ENCODE measurements around the gene DIAPH3.

The DIAPH3 gene

DNA sequence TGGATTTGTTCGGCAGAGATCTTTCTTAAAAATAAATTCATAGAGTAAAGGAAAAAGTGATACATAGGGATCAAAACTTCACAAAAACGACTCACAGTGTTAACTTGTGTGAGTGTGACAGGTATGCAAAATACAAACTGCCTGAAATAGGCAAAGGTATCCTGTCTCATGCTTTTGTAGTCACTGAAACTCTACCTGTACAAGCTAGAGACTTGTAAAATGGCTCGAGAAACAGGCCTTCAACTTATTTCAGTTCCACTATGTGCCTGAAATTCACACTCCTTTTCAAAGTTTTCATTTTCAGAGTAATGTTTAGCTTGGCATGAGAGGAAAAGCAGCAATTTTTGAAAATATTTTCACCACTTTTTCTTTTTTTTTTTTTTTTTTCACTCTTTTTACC, 290.4 kb downstream of the DIAPH3 start:
- no peak for DNase-seq (ENCODE audit: low read depth)

DNA sequence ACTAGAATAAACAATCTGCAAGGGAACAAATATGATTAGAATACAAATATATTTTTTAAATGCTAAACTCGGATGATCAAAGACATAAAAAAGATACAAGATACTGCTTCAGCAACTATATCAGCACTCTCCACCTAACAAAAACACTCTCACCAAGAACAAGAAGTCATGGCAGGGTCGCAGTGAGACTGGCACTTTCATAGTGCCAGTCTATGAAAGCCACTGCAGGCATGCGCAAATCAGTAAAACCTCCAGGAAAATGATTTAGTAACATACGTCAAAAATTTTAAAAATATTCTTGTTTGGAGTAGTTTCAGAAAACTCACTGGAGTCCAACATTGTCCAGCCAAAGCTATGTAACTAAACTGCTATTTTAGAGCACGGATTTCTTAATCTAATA, 295.9 kb downstream of the DIAPH3 start:
- no peak for DNase-seq (ENCODE audit: low read depth)

DNA sequence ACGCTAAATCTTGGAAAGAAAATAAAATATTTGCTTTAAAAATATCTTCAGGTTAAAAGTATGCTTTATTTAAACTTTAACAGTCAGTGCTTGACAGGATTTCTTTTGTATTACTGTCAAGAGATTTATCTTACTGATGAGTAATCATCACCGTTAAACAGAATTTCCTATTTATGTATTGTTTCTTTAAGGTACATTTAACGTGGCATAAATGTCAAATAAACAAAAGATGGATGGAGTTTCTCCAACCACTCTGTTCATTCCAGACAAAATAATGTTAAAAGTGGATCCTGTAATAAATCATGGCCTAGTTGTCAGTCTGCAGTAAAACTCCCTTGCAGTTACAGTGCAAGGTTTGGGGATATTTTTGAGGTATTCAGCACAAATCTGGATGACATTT, 298.3 kb downstream of the DIAPH3 start:
- no peak for DNase-seq (ENCODE audit: low read depth)

DNA sequence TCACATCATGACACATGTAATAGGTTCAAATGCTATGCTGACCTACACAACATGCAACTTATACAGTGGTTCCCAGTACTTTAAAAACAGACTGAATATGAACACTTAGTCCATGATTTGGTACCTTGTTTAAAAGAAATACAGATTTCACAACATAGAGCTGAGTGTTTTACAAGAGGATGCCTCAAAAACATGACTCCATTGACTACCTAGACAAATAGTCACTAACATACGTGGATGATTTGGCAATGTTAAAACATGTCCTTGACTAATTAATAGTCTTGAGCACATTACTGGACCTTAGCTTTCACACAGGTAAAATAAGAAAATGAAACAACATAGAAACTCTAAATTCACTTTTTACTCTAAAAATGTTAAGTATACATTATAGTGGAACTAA, 300.1 kb downstream of the DIAPH3 start:
- no peak for DNase-seq (ENCODE audit: low read depth)

DNA sequence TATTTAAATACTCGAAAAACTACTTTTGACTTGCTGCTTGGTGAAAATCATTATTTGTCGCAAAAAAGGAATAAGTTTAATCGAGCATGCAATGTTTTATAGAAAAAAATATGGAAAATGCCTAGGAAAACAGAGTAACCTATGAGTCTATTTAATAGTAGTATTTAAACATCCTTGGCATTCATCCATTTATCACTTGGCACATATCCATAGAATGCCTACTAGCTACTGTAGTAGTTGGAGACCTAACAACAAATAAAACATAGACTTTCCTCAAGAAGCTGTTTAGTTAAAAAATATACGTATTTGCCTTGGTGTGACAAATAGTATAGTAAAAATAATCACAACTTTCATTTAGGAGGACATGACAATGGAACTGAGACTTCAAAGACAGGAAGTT, 302.1 kb downstream of the DIAPH3 start:
- no peak for DNase-seq (ENCODE audit: low read depth)

DNA sequence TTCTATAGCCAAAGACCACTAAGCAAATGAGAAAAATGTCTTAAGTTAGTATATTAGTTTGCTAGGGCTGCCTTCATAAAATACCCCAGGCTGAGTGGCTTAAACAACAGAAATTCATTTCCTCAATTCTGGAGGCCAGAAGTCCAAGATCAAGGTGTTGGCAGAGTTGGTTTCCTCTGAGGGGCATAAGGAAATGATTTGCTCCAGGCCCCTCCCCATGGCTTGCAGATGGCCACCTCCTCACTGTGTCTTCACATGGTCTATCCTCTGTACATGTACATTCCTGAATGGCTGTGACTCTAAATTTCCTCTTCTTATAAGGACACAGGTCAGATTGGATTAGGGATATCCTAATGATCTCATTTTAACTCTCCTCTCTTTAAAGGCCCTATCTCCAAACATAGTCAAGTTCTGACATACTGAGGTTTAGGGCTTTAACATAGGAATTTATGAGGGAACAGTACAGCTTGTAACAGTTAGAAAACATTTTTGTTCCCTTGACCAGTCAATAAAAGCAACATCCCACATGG, 307.4 kb downstream of the DIAPH3 start:
- no peak for DNase-seq (ENCODE audit: low read depth)

DNA sequence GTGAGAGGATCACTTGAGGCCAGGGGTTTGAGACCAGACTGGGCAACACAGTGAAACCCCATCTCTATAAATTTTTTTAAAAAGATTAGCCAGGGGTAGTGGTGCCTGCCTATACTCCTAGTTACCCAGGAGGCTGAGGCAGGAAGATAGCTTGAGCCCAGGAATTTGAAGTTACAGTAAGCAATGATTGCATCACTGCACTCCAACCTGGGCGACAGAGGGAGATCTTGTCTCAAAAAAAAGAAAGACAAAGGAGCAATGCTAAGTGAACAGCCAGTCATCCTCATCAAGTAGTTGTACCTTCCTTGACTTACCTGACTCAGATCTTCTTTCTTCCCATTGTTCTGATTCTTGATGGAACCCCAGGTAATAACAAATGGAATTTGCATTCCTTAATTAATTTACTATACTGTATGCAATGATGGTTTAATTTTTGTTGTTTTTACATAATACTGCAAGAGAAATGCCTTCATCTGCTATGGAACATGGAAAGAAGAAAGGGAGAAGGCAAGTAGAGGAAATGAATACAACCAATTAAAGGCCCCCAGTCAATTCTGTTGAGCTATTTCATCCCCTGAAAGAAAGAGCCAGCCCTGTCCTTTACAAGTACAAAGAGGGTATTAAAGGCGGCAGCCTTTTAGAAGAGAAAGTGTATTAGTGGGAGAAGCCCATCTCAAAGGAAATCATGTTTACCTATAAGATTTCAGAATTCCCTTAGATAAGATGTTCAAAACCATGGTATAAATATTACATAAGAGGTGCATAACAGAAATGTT, 316.7 kb downstream of the DIAPH3 start:
- DNase-seq (ENCODE audit: low read depth), result no peak

DNA sequence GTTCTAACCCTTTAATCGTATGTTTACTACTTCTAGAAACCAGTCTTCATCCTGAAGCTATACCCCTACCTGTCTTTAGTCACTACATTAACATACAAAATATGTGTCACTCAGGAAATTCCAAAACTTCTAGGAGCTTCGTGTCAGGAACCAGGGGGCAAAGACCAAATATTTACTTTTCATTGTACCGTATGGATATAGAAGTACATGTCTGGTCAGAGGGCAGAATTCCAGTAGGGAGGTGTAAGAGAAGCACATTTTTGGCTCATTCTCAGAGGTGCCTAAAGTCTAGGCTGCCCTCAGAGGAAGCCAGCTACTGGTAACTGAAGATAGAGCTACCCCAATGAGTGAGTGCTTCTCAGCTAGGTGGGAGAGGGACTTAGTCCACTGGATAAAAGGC, 320.7 kb downstream of the DIAPH3 start:
- no peak for DNase-seq (ENCODE audit: low read depth)

DNA sequence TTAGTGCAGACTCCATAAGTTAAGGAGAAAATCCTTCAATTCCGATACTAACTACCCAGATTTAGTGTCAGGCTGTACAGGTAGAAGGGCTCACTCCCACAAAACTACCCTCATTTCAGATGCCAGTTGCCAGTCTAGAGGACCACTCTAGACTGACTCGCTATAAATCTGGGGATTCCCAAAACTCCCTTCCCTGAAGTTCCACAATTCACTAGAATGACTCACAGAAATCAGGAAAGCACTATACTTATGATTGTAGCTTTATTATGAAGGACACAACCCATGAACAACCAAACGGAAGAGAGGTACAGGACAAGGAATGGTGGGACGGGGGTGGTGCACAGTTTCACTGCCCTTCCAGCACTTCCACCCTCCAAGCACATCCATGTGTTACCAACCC, 321.2 kb downstream of the DIAPH3 start:
- no peak for DNase-seq (ENCODE audit: low read depth)

DNA sequence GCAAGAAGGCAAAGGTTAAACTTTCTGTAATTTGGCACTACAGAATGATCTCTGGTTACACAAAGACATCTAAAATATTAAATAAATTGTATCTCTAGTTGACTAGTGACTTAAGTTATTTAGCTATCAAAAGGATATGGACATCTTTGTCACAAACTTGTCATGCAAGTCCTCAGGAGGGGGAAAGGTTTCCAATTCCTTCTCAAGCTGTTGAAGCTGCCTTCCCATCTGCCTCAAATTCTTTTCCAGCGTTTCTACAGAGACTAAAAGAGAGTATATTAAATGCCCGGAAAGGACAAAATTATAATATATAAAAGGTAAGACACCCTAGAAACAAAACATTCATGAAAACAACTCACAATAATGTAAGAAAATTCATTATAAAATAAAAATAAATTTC, 324.5 kb downstream of the DIAPH3 start:
- no peak for DNase-seq (ENCODE audit: low read depth)

DNA sequence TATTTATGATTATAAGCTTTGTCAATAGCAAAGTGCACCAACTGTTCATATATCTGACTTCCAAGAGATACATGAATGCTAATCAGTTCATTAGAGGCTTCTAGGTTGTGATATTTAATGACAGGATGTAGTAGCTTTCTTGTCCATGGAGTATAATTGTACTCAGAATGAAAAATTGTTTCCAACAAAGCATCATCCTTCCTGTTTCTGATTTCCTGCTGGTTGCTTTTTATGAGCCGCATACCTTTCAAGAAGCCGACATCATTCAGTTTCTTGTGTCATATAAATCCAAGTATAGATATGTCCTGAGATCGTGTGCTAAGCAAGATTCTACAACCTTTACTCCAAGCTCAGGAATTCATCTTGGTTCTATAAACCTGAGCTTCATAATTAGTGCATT, 326.6 kb downstream of the DIAPH3 start:
- DNase-seq (ENCODE audit: low read depth), result no peak

DNA sequence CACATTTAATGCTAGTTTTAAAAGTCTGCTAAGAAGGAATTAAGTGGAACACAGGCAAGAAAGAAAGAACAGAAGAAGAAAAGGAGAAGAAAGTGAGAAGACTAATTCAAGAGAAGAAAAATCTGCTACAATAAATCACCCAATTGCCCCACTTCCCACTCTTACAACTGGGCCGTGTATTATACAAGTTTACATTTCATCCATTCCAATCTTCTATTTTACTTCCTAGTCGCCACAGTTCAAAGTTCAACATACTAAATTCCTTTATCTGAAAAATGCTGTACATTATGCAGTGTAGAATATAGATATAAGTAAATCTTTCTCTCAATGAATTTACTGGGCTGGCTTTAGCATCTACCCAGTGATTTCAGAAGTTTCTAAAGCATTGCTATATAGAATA, 328.2 kb downstream of the DIAPH3 start:
- DNase-seq (ENCODE audit: low read depth), result no peak

DNA sequence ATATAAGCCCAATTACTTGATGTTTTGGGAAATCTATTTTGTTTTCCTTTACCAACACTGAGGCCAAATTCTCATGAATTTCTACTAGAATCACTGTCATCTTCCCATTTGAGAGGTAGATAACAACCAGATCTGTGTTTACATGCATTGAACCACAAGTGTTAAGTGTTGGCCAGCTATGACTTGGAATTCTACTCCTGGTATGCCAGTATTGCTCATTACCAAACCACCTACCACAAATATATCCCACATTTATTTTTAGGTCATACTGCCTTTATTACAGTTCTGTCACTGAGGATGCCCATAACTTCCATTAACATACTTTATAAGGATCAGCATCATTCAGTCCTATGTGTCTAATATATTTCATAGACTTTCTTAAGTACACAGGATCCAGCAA, 328.9 kb downstream of the DIAPH3 start:
- no peak for DNase-seq (ENCODE audit: low read depth)

DNA sequence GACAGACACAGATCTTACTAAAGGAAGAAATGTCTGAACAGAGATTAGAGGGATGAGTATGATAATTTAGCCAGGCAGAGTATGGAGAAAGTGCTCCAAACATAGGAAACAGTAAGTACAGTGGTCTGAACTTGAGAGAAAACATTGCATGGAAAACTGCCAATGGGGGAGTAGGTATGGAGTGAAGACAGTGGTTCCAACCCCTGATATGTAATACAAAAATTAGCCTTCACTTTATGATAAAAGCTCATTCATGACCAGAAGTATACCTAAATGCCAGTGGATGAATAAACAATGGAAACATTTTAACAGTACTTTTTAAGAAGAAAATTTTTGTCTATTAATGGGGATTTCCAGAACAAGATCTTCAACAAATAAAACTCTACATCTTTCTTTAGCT, 334.0 kb downstream of the DIAPH3 start:
- no peak for DNase-seq (ENCODE audit: low read depth)

DNA sequence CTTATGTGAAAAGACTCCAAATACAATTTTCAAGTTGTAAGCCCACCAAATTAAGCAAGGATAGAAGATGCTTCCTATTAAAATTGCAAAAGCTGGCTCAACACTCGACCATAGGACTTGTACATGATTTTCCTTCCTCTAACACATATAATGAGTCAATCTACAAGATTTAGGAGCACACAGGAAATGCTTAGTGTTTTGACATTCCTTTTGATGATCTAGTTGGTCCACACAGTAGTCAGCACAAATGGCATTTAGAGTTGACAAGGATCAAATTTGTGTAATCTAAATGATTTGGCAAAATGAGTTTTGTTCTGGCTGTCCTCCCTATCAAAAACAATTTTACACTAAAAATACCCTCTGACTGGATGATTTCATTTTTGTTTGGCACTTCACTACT, 340.2 kb downstream of the DIAPH3 start:
- no peak for DNase-seq (ENCODE audit: low read depth)

DNA sequence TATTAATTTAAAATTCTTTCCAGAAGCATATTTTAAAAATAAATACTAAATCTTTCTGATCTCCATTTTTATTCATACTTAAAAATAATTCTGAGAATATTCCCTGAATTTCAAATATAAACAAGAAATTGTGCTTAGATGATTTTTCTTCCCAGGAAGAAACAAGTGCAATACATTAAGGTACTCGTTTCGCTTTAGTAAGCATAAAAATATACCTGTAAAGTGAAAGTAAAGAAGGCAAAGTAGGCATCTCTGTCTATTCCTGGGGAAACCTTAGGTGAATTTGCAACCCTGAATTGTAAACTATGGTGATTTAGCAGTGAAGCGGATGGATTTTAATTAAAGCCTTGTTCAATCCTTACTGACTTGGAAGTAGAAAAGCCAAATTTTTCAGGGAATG, 354.2 kb downstream of the DIAPH3 start:
- DNase-seq (ENCODE audit: low read depth), result no peak

DNA sequence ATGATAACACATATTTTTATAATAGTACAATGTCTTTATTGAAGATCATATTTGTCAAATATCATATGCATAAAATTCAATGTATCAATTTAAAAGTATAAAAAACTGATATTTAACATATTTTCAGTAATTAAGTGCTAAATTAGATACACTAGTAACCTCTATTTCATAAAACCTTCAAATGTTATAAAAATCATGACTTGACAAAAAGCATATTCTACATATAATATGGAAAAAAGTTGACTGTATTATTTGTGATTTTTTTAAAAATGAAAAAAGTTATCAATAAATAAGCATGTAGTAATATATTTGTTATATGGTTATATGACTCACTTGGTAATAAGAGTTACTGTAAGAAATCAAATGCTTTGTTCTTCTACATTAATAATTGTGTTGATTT, 356.9 kb downstream of the DIAPH3 start:
- no peak for DNase-seq (ENCODE audit: low read depth)

DNA sequence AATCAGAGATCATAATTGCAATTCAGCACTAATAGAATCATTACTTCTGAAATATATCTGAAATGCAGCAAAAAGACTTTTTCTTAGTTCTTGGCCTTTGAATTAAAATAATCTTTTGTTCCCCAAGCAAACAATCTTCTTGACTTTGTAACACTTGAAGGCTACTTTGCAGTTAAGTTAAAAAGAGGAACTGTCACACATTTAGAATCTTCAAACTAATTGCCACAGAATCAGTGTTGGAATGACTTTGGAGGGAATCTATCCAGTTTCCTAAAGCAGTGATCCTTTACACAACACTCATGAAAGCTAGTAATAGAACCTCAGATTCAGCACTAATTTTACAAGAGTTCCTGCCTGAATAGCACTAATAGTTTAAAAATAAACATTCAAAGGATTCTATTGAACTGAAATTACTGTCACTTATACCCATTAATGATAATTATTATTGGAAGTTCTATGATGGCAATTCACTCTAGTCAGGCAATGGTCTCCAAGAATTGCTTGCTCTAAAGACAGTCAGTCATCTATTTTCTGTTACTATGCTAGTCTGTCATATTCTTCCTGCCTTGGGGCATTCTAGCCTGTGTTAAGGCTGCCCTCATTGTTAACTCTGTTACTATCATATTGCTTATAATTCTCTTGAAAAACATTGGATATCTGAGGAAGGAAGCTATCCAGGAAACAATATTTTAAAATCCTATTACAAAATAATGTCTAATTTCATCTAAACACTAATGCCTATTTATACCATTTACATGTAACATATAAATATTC, 362.4 kb downstream of the DIAPH3 start:
- DNase-seq (ENCODE audit: low read depth), result no peak

DNA sequence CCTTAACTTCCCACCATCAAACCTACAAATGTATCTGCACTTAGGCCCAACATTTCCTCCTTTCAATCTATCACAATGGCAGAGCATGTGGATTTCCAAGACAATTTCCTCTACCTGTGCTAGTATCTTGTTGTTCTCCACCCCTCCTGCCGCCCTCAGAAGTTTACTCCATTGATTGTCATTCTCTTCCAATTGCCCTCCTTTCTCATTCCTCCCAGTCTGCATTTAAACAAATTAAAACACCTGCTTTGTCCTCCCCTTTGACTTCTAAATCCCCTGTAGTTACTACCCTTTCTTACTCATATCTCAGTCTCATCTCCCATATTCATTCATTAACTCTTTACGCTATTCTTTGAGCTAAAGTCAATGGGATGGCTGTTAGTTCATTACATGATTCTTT, 370.6 kb downstream of the DIAPH3 start:
- DNase-seq (ENCODE audit: low read depth), result no peak

DNA sequence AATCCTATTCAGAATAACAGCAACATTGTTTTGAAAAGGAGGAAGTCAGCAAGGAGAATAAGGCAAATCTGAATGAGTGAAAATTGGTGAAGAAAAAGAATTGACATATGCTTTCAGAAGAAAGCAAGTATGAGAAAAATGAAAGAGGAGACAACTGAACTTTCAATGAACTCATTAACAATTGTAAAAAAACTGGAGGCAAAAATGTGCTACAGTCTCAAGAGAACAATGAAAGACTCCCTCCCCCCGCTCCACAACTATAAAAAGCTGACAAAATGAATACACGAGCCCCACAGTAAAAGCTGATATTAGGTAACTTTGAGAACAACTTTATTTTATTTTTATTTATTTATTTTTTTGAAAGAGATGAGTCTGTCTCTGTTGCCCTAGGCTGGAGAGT, 373.1 kb downstream of the DIAPH3 start:
- DNase-seq (ENCODE audit: low read depth), result no peak

DNA sequence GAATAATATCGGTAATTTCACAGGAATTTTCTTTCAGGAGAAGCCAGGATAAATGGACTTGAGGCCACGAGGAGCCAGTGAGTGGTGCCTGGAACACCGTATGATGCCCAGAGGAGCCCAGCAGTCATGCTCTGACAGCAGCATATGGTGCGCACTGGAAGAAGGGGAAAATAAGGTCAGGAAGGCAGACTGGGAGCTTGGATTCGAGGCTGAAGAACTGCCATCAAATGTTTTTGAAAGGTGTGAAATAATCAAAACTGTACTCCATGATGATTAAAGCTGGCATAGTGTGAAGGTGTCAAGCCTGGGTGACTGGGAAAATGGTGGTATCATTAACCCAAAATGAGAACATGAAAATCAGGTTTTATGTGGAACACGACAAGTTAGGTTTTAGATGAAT, 374.2 kb downstream of the DIAPH3 start:
- no peak for DNase-seq (ENCODE audit: low read depth)

DNA sequence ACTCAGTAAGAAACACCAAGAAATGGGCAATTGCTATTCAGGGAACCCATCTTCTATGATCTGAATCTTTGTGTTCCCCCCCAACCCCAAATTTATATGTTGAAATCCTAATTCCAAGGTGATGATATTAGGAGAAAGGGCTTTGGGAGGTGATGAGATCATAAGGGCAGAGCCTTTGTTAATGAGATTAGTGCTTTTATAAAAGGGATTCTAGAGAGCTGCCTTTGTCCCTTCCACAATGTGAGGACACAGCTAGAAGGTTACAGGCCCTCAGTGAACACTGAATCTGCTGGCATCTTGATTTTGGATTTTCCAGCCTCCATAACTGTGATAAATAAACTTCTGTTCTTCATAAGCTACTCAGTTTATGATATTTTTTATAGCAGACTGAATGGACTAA, 376.0 kb downstream of the DIAPH3 start:
- no peak for DNase-seq (ENCODE audit: low read depth)

DNA sequence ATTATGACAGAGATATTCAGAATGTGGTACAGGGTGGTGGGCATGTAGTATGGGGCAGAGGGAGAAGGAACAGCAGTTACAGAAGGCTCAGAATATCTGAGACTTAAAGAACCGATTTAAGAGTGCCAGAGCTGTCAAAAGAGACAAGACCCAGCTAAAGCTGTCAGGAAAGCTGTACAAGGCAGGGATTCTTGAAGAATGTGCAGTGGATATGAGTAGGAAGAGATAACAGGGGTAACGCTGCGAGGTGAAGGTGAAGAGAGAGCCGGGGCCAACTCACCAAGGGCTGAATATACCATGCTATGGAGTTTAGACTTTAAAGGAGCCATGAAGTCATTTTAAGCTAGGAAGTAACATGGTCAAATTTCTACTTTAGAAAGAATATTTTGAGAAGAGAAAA, 381.0 kb downstream of the DIAPH3 start:
- no peak for DNase-seq (ENCODE audit: low read depth)

DNA sequence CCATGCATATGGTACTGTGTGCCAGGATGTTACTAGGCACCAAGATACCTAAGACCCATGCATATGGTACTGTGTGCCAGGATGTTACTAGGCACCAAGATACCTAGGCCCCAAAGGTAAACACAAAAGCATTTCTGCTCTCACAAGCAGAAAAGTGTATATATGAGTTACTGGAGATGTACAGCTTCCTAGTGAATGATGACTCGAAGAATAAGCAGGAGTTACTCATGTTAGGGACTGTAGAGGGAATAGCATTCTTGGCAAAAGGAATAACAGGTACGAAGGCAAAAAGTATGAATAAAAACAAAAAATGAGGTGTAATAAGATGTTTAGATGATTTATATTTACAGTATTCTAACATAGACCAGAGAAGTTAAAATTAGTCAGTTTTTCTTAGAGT, 383.7 kb downstream of the DIAPH3 start:
- no peak for DNase-seq (ENCODE audit: low read depth)

All from activated gamma-delta T cell treated with anti-CD3 and anti-CD28 coated beads, Interleukin-2, amount 50 U/mL, for 16 hours (primary cell).